ENCODE measurements around the gene MAP3K21.

MAP3K21 gene

GRCh38 chr1:233327651-233328141 lies at the start of gene MAP3K21:
TSS of gene MAP3K21 (plus strand) at chr1:233327724. CDS start at chr1:233328029, 305 bp downstream.
- TF ChIP-seq GATA2 (IDR thresholded peaks at IDR 0.05; ENCODE audit: low read depth, low read length) (no peak), GATA3 (IDR thresholded peaks at IDR 0.05; ENCODE audit: low read depth, low read length) (no peak)

GRCh38 chr1:233278631-233279030 lies 48.9 kb upstream of the MAP3K21 start:
- no peak for TF ChIP-seq GATA2 (IDR thresholded peaks at IDR 0.05; ENCODE audit: low read depth, low read length)
- no peak for TF ChIP-seq GATA3 (IDR thresholded peaks at IDR 0.05; ENCODE audit: low read depth, low read length)

DNA sequence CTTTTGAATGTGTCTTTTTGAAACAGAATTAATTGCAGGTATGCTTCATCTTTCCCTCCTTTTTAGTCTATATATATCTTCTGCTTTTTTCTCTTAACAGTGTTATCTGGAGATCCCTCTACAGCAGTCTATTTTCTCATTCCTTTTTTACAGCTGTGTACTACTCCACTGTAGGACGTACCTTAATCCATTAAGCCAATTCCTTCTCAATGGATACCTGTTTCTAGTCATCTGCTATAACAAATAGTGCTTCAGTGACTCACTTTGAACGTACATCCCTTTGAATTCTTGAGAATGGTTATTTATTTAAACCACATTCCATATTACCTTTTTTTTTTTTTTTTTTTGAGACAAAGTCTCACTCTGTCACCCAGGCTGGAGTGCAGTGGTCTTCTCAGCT lies 47.6 kb upstream of the MAP3K21 start:
- TF ChIP-seq GATA2 (IDR thresholded peaks at IDR 0.05; ENCODE audit: low read depth, low read length) (no peak), GATA3 (IDR thresholded peaks at IDR 0.05; ENCODE audit: low read depth, low read length) (no peak)

GRCh38 chr1:233281711-233282581 lies 45.6 kb upstream of the MAP3K21 start:
- no peak for TF ChIP-seq GATA2 (IDR thresholded peaks at IDR 0.05; ENCODE audit: low read depth, low read length)
- no peak for TF ChIP-seq GATA3 (IDR thresholded peaks at IDR 0.05; ENCODE audit: low read depth, low read length)

- TF ChIP-seq GATA2 (IDR thresholded peaks at IDR 0.05; ENCODE audit: low read depth, low read length): no peak
- TF ChIP-seq GATA3 (IDR thresholded peaks at IDR 0.05; ENCODE audit: low read depth, low read length): no peak
Observed at GRCh38 chr1:233282582-233282886, 45.0 kb upstream of the MAP3K21 start.

- TF ChIP-seq GATA3 (IDR thresholded peaks at IDR 0.05; ENCODE audit: low read depth, low read length) (no peak), GATA2 (IDR thresholded peaks at IDR 0.05; ENCODE audit: low read depth, low read length) (no peak)
Observed at GRCh38 chr1:233289676-233290075, 37.8 kb upstream of the MAP3K21 start.

- TF ChIP-seq GATA2 (IDR thresholded peaks at IDR 0.05; ENCODE audit: low read depth, low read length): no peak
- no peak for TF ChIP-seq GATA3 (IDR thresholded peaks at IDR 0.05; ENCODE audit: low read depth, low read length)
Observed at GRCh38 chr1:233290396-233291034, 37.0 kb upstream of the MAP3K21 start.

- TF ChIP-seq GATA3 (IDR thresholded peaks at IDR 0.05; ENCODE audit: low read depth, low read length) (no peak), GATA2 (IDR thresholded peaks at IDR 0.05; ENCODE audit: low read depth, low read length) (no peak)
Observed at GRCh38 chr1:233293556-233294446, 33.7 kb upstream of the MAP3K21 start.

GRCh38 chr1:233294913-233295236 lies 32.6 kb upstream of the MAP3K21 start:
- no peak for TF ChIP-seq GATA2 (IDR thresholded peaks at IDR 0.05; ENCODE audit: low read depth, low read length)
- TF ChIP-seq GATA3 (IDR thresholded peaks at IDR 0.05; ENCODE audit: low read depth, low read length): no peak

GRCh38 chr1:233295237-233295974 lies 32.1 kb upstream of the MAP3K21 start, which contains the start of gene PCNX2:
TSS of gene PCNX2 (minus strand) at chr1:233295725. CDS start at chr1:233295478, 247 bp downstream.
- TF ChIP-seq GATA3 (IDR thresholded peaks at IDR 0.05; ENCODE audit: low read depth, low read length) (no peak), GATA2 (IDR thresholded peaks at IDR 0.05; ENCODE audit: low read depth, low read length) (no peak)

DNA sequence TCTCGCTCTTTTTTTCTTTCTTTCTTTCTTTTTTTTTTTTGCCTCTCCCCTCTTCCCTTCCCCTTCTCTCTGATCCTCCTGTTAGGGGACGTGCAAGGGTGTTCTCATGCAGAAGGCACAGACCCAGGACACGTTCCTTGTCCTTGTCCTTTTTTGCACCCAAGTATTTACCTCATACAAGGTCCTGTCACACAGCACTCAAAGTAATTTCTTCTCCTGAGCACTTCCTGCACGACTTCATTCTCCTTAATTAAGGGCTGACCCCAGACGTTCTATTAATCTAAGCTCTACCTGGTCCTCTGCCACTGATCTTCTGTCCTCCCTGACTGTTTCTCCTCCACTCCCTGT lies 31.6 kb upstream of the MAP3K21 start:
- TF ChIP-seq GATA3 (IDR thresholded peaks at IDR 0.05; ENCODE audit: low read depth, low read length): no peak
- TF ChIP-seq GATA2 (IDR thresholded peaks at IDR 0.05; ENCODE audit: low read depth, low read length): no peak

- no peak for TF ChIP-seq GATA3 (IDR thresholded peaks at IDR 0.05; ENCODE audit: low read depth, low read length)
- no peak for TF ChIP-seq GATA2 (IDR thresholded peaks at IDR 0.05; ENCODE audit: low read depth, low read length)
Observed at GRCh38 chr1:233299450-233299849, 28.1 kb upstream of the MAP3K21 start.

DNA sequence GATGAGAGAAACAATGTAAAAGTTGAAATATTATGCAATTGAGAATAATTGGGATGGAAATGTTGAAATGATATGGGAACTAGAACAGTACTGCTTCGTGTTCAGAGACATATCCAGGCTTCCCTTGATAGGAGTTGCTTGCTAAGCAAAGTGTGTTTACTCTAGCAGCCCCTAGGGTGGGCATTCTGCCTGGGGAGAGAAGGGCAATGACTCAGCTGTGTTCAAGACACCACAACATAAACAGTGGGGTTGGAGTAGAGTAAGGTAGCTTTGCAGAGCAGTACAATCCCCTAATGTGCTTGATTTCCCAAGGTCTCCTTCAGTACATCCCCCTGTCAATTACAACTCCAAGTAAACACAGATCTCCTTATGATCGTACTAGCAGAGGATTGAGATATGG lies 27.2 kb upstream of the MAP3K21 start:
- TF ChIP-seq GATA2 (IDR thresholded peaks at IDR 0.05; ENCODE audit: low read depth, low read length) (no peak), GATA3 (IDR thresholded peaks at IDR 0.05; ENCODE audit: low read depth, low read length) (no peak)
